Activated T-helper 1 cell treated with anti-CD3 and anti-CD28 coated beads, Interleukin-12 subunit alpha, Interleukin-12 subunit beta, Interleukin-2, Interleukin-4 antibody, amounts not matched to agents 30 ng/mL and 10 ng/mL and 1 ng/mL, durations not matched to agents 14 hours and 24 hours and 36 hours (primary cell): ENCODE results near the gene HCN4. TPM values are rescaled to one million over a fixed set of nuclear protein-coding genes. Genes with fewer than 3 reads are reported as not detected.

Source experiments
- DNase-seq: peaks from one replicate; pipeline ENCODE4 v3.0.0; 2021; ENCODE audit warnings: low spot score
- H3K27ac Mint-ChIP-seq: one replicate; pipeline ENCODE4 v1.8.0; 2021; ENCODE audit warnings: mild to moderate bottlenecking, mixed read lengths
- H3K27me3 Mint-ChIP-seq: one replicate; pipeline ENCODE4 v1.8.0; 2022; ENCODE audit warnings: mild to moderate bottlenecking, moderate library complexity, mixed read lengths; ENCODE audit not compliant: insufficient read depth
- H3K36me3 Mint-ChIP-seq: one replicate; pipeline ENCODE4 v1.8.0; 2021; ENCODE audit warnings: low read depth, mixed read lengths
- H3K4me1 Mint-ChIP-seq: one replicate; pipeline ENCODE4 v1.8.0; 2021; ENCODE audit warnings: low read depth, mixed read lengths
- H3K4me3 Mint-ChIP-seq: one replicate; pipeline ENCODE4 v1.8.0; 2021; ENCODE audit warnings: mild to moderate bottlenecking, moderate library complexity, mixed read lengths
- H3K9me3 Mint-ChIP-seq: one replicate; pipeline ENCODE4 v1.8.0; 2021; ENCODE audit warnings: mixed read lengths
- intact Hi-C: fragments of 100-400 bp; cut with micrococcal nuclease; formaldehyde crosslinking; loops from one replicate; pipeline ENCODE4 v1.15.1; 2024
- total RNA-seq: library from RNA; stranded (reverse); gene quantifications from 2 replicates; pipeline ENCODE4 v1.2.3, GENCODE V29; 2022

HCN4 gene
- total RNA-seq, 1 donor from 2014 or later = not detected

- intact Hi-C loops = loop anchor here (10.0 kb wide), 1 partner anchor 421 kb away; no protein-coding TSS in a partner anchor
These were observed 85.3 kb downstream of the HCN4 start for GRCh38 chr15:73283366-73283962.

DNA sequence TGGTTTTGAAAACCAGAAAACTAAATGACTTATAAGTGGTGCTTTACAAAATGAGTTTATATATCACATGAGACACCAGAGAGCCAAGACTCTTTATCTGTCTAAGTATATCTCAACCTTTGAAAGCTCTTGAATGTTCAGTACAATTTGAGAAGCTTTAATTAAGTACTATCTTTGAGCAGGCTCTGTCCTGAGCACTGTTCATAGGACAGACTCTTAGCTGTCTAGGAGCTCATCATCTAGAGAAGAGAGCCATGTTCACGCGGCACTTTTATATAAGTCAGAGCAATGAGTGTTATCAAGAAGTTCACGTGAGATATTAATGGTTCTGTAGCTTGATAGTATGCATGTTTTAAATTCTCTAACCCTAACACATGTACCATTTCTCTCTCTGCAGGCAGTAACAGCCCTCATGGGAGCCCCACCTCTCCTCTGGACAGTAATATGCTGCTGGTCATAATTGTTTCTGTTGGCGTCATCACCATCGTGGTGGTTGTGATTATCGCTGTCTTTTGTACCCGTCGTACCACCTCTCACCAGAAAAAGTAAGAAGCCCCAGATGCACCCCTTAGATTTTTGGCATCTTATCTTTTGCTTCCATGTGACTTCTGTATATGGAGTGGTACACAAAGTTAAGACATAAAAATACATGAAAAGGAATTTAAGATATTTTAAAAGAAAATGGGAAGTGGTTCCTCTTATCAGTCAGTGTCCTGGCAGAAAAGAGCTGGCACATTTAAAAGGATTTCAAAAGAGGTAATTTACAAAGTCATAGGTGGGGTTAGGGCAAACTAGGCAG is 86.0 kb downstream of the HCN4 start:
- intact Hi-C loops = loop anchor here (10.0 kb wide), 1 partner anchor 422 kb away; no protein-coding TSS in a partner anchor
- Mint-ChIP-seq H3K27ac (no peak overlapping the region), H3K27me3 (peaks cover 3% of the 10 kb centered on the region), H3K4me1 (peaks cover 4% of the 10 kb centered on the region), H3K4me3 (no peak overlapping the region), H3K9me3 (no peaks in the 10 kb centered on the region), H3K36me3 (no peaks in the 10 kb centered on the region)
- DNase-seq = no peak

More at GRCh38 chr15:73283366-73283962, 85.3 kb downstream of the HCN4 start:
- DNase-seq = no peak
- H3K27ac Mint-ChIP-seq = no peak overlapping the region
- H3K9me3 Mint-ChIP-seq = no peaks in the 10 kb centered on the region
- H3K4me1 Mint-ChIP-seq = peaks cover 4% of the 10 kb centered on the region
- peaks cover 3% of the 10 kb centered on the region for H3K27me3 Mint-ChIP-seq
- H3K36me3 Mint-ChIP-seq = no peaks in the 10 kb centered on the region
- H3K4me3 Mint-ChIP-seq = no peak overlapping the region

GRCh38 chr15:73275862-73276261 is 92.9 kb downstream of the HCN4 start:
- no peak for DNase-seq
- peaks cover 6% of the 10 kb centered on the region for H3K4me1 Mint-ChIP-seq
- H3K36me3 Mint-ChIP-seq = no peaks in the 10 kb centered on the region
- H3K27me3 Mint-ChIP-seq = no peaks in the 10 kb centered on the region
- no peak overlapping the region for H3K4me3 Mint-ChIP-seq
- no peaks in the 10 kb centered on the region for H3K9me3 Mint-ChIP-seq
- H3K27ac Mint-ChIP-seq = no peak overlapping the region
- intact Hi-C loops = no loop called here

DNA sequence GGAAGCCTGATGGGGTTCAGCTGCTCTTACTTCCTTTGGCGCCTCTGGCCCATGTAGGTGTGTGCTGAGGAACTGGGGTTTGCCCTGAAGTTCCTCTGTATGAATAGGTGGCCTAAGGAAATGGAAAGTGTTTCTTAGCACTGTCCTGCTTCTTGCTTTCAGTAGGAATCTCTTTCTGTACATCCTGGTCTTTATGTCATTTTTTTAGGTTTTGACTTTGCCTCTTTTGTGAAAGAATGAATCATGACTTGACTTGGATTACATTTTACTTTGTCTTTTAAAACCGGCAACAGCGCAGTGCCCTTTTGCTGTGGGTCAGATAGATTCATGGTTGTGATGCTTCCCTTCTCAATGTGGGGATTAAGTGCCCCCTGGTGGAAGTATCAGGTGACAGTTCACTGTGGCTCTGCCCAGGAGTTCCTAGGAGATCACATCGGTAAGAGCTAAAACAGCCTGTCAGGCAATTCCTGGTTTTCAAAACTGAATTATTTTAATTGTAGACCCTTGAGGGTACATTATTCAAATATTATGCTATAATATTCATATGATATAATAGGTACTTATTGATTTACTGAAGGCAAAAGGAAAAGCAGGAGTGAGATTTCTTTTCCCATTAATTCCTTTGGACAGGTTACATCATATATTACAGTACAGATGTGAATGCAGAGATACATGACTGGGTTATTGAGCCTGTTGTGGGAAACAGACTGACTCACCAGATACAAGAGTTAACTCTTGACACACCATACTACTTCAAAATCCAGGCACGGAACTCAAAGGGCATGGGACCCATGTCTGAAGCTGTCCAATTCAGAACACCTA is 95.4 kb downstream of the HCN4 start:
- Mint-ChIP-seq H3K4me1 (peaks cover 6% of the 10 kb centered on the region), H3K27me3 (no peaks in the 10 kb centered on the region), H3K36me3 (no peaks in the 10 kb centered on the region), H3K9me3 (no peaks in the 10 kb centered on the region), H3K4me3 (no peak overlapping the region), H3K27ac (no peak overlapping the region)
- intact Hi-C loops = loop anchor here (1.0 to 5.0 kb wide), 3 partner anchors 32 to 551 kb away; partner anchors contain the start of gene ADPGK
- peak; percentile 19 for DNase-seq

DNA sequence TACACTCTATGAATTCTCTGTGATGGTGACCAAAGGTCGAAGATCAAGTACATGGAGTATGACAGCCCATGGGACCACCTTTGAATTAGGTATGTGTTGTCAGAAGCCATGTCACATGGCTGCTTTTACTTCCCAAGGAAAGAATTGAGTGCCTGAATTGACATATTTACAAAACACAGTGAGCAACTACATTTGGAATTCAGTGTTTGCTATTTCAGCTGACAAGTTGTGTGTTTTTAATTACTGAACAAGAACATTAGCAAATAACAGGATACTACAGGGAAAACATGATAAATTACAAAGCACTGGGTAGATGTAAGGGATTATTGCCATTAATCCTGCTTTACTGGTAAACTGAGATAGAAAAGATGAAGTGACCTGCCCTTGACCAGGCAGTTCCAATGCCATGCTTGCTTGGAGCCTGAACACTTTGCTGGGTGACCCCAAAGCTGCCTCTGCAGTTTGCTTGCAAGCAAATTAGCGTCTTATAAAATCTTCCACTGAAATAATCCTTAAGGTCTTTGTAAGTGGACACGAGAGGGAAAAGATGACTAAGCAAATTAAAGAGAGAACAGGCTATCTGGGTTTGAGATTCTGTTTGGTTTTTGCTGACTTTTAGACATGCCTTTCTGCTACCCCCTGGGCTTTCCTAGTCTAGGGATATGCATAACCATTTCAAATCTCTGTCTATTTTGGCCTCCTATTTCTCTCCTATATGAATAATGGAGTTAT is 98.2 kb downstream of the HCN4 start:
- Mint-ChIP-seq H3K27me3 (no peaks in the 10 kb centered on the region), H3K27ac (no peak overlapping the region), H3K36me3 (no peaks in the 10 kb centered on the region), H3K4me3 (no peak overlapping the region), H3K9me3 (no peaks in the 10 kb centered on the region), H3K4me1 (peaks cover 6% of the 10 kb centered on the region)
- intact Hi-C loops = loop anchor here (5.0 kb wide), 1 partner anchor 488 kb away; the partner anchor contains the start of gene ADPGK
- DNase-seq = no peak

Other genes starting within 250 kb of the HCN4 start
- gene REC114, start 74.2 kb upstream of the HCN4 start, total RNA-seq = not detected in 2 replicates